Skin of body (tissue), 2 donors: Measurements from ENCODE around the gene SUN5. TPM values are rescaled to one million over a fixed set of nuclear protein-coding genes. Genes with fewer than 3 reads are reported as not detected.

Experiments used
- DNase-seq: peaks from one replicate; lab custom pipeline; 2025; lab: John Stamatoyannopoulos, UW
- total RNA-seq: library from RNA; depleted of rRNA; stranded (reverse); fragments of >200 nt; gene quantifications from one replicate; pipeline ENCODE4 v1.2.3, GENCODE V29; 2014

The SUN5 gene
- total RNA-seq, 1 donor from 2014 or later = not detected

GRCh38 chr20:33026779-33027759, 22.8 kb upstream of the SUN5 start:
- DNase-seq = no peak

- DNase-seq = no peak
These were observed 22.0 kb upstream of the SUN5 start for GRCh38 chr20:33026072-33026778.

GRCh38 chr20:33025318-33025876, 21.2 kb upstream of the SUN5 start:
- DNase-seq = no peak

GRCh38 chr20:33024609-33025317, 20.5 kb upstream of the SUN5 start:
- no peak for DNase-seq

- DNase-seq = no peak
These were observed 20.0 kb upstream of the SUN5 start for GRCh38 chr20:33024243-33024560.

- DNase-seq = no peak
These were observed 19.4 kb upstream of the SUN5 start for GRCh38 chr20:33023439-33024242.

- no peak for DNase-seq
These were observed 18.6 kb upstream of the SUN5 start for GRCh38 chr20:33022694-33023438.

GRCh38 chr20:33022289-33022688, 18.1 kb upstream of the SUN5 start:
- DNase-seq = no peak

GRCh38 chr20:33021879-33022278, 17.6 kb upstream of the SUN5 start:
- no peak for DNase-seq

GRCh38 chr20:33020278-33021161, 16.3 kb upstream of the SUN5 start:
- DNase-seq = no peak

- no peak for DNase-seq
These were observed 15.4 kb upstream of the SUN5 start for GRCh38 chr20:33019465-33020277.

GRCh38 chr20:33018169-33018931, 14.1 kb upstream of the SUN5 start:
- no peak for DNase-seq

- DNase-seq = no peak
These were observed 13.3 kb upstream of the SUN5 start for GRCh38 chr20:33017542-33017941.

GRCh38 chr20:33016581-33017109, 12.4 kb upstream of the SUN5 start:
- DNase-seq = no peak

- DNase-seq = no peak
These were observed 11.7 kb upstream of the SUN5 start for GRCh38 chr20:33015700-33016580.

- no peak for DNase-seq
These were observed 10.9 kb upstream of the SUN5 start for GRCh38 chr20:33015114-33015484.
